Upper lobe of left lung (tissue), 4 donors: ENCODE measurements around the gene DGKB.

Experiments
- CTCF ChIP-seq, 6 experiments: fragments of 450-650 bp in 4 of 6; fragments of 200-600 bp in 2 of 6; sonication (generic) in 2 of 6; IDR thresholded peaks; one replicate each; pipeline ENCODE4 v1.5.1; 2016 to 2019; ENCODE audit warnings: antibody characterized with exemption in 6 of 6
- EP300 ChIP-seq, 4 donors: sonication (generic); formaldehyde crosslinking; IDR thresholded peaks; one replicate each; pipeline ENCODE4 v1.5.1; 2017; ENCODE audit warnings: antibody characterized with exemption in 4 of 4, control low read depth in 2 of 4
- POLR2A ChIP-seq, 4 donors: fragments of 450-650 bp; IDR thresholded peaks; one replicate each; pipeline ENCODE4 v1.5.1; 2016 to 2017; ENCODE audit warnings: antibody characterized with exemption in 4 of 4, mild to moderate bottlenecking in 2 of 4

GRCh38 chr7:14826426-14826825 lies 76.1 kb downstream of the DGKB start:
- no peak for TF ChIP-seq CTCF (IDR thresholded peaks at IDR 0.05)
- TF ChIP-seq POLR2A (IDR thresholded peaks at IDR 0.05), result no peak
- no peak for TF ChIP-seq EP300 (IDR thresholded peaks at IDR 0.05)
